Measurements from ENCODE around the gene PRKCI. TPM values are rescaled to one million over a fixed set of nuclear protein-coding genes. Genes with fewer than 3 reads are reported as not detected.
"Not testable (repeated sequence)": the region's sequence is repeated elsewhere in the genome, so short reads cannot be mapped to it uniquely, and the experiment has no call there.

PRKCI gene
- total RNA-seq, 1 donor from 2014 or later, result 43.2 TPM

- H3K4me1 ChIP-seq, result no peaks in the 10 kb centered on the region
- H3K36me3 ChIP-seq, result no peaks in the 10 kb centered on the region
- no peak for TF ChIP-seq CTCF (IDR thresholded peaks at IDR 0.05)
- DNase-seq, result no peak
- no peak overlapping the region for H3K4me3 ChIP-seq
- no peak for ATAC-seq
- no peaks in the 10 kb centered on the region for H3K27me3 ChIP-seq
- no peaks in the 10 kb centered on the region for H3K9me3 ChIP-seq
- no peak overlapping the region for H3K27ac ChIP-seq
- intact Hi-C loops (cut with DNase I), result no loop called here
Observed at GRCh38 chr3:170204023-170204472, 18.2 kb upstream of the PRKCI start.

GRCh38 chr3:170204509-170204908 is 17.7 kb upstream of the PRKCI start:
- Histone ChIP-seq H3K36me3 (no peaks in the 10 kb centered on the region), H3K27ac (no peak overlapping the region), H3K9me3 (no peaks in the 10 kb centered on the region), H3K4me1 (no peaks in the 10 kb centered on the region), H3K4me3 (no peak overlapping the region), H3K27me3 (no peaks in the 10 kb centered on the region)
- intact Hi-C loops (cut with DNase I), result no loop called here
- no peak for TF ChIP-seq CTCF (IDR thresholded peaks at IDR 0.05)
- DNase-seq, result no peak
- no peak for ATAC-seq

- H3K27me3 ChIP-seq, result no peaks in the 10 kb centered on the region
- H3K9me3 ChIP-seq, result no peaks in the 10 kb centered on the region
- no peak for TF ChIP-seq CTCF (IDR thresholded peaks at IDR 0.05)
- H3K4me3 ChIP-seq, result no peak overlapping the region
- intact Hi-C loops (cut with DNase I), result no loop called here
- ATAC-seq (no peak), DNase-seq (no peak)
- no peaks in the 10 kb centered on the region for H3K36me3 ChIP-seq
- H3K4me1 ChIP-seq, result no peaks in the 10 kb centered on the region
- no peak overlapping the region for H3K27ac ChIP-seq
Observed at GRCh38 chr3:170205302-170205701, 16.9 kb upstream of the PRKCI start.

GRCh38 chr3:170206164-170206762 is 16.0 kb upstream of the PRKCI start:
- H3K36me3 ChIP-seq; intact Hi-C loops (cut with DNase I); H3K9me3 ChIP-seq; H3K4me3 ChIP-seq; H3K27me3 ChIP-seq; DNase-seq; H3K27ac ChIP-seq; H3K4me1 ChIP-seq; ATAC-seq: not testable (repeated sequence)

- no peak overlapping the region for H3K27ac ChIP-seq
- no peaks in the 10 kb centered on the region for H3K27me3 ChIP-seq
- H3K4me3 ChIP-seq, result no peak overlapping the region
- TF ChIP-seq CTCF (IDR thresholded peaks at IDR 0.05), result no peak
- no peaks in the 10 kb centered on the region for H3K9me3 ChIP-seq
- intact Hi-C loops (cut with DNase I), result no loop called here
- DNase-seq, result no peak
- ATAC-seq, result no peak
- H3K36me3 ChIP-seq, result no peaks in the 10 kb centered on the region
- H3K4me1 ChIP-seq, result no peaks in the 10 kb centered on the region
Observed at GRCh38 chr3:170207717-170208116, 14.5 kb upstream of the PRKCI start.

GRCh38 chr3:170211668-170212067 is 10.6 kb upstream of the PRKCI start:
- Histone ChIP-seq H3K27me3 (no peaks in the 10 kb centered on the region), H3K27ac (no peak overlapping the region), H3K36me3 (no peaks in the 10 kb centered on the region), H3K9me3 (no peaks in the 10 kb centered on the region), H3K4me3 (no peak overlapping the region), H3K4me1 (no peaks in the 10 kb centered on the region)
- intact Hi-C loops (cut with DNase I), result no loop called here
- ATAC-seq, result no peak
- DNase-seq, result no peak
- TF ChIP-seq CTCF (IDR thresholded peaks at IDR 0.05), result no peak

All from upper lobe of right lung (tissue), 1 donor.